NB4 (cell line): ENCODE data around the gene ABCC11.

Experiments used
- DNase-seq: peaks from one replicate; pipeline ENCODE4 v3.0.0; 2010; ENCODE audit warnings: low read depth
- H3K4me3 ChIP-seq: one replicate; pipeline ENCODE4 v1.5.1; 2011; ENCODE audit warnings: mild to moderate bottlenecking, low read depth, low read length, moderate library complexity
- MYC ChIP-seq: IDR thresholded peaks from 2 replicates; pipeline ENCODE4 v1.6.1; 2011; ENCODE audit warnings: low read depth, low read length
- POLR2A ChIP-seq: IDR thresholded peaks from 2 replicates; pipeline ENCODE4 v1.6.1; 2011; ENCODE audit warnings: mild to moderate bottlenecking; ENCODE audit not compliant: insufficient read length; ENCODE audit errors: extremely low read depth
- TF ChIP-seq, protein P1 (sequence below): IDR thresholded peaks from 2 replicates; pipeline ENCODE4 v1.6.1; 2011; ENCODE audit warnings: low read depth, low read length
- TF ChIP-seq, protein P2 (sequence below): IDR thresholded peaks from one replicate; pipeline ENCODE4 v1.5.1; 2012; ENCODE audit warnings: low read depth, low read length

The ABCC11 gene

DNA sequence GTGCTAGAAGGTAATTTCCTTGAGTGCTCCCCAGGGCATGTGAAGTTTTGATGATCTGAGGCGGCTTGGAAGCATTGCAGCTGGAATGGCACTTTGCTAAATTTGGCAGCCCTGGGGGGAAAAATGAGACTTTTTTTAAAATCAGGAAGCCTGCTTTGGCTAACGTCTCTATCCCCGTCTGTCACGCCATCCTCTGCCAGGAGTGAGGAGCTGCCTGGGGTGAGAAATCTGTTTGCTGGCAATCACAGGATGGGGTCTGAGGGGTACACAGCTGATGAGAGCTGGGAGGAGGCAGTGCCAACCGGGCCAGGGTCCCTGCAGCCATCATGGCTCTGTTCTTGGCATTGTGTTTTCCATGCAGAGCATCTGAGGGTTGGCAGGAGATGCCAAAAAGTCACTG lies 93.6 kb downstream of the ABCC11 start:
- H3K4me3 ChIP-seq, result no peak overlapping the region
- TF ChIP-seq MYC (no peak), POLR2A (no peak)
- TF ChIP-seq, protein P1, sequence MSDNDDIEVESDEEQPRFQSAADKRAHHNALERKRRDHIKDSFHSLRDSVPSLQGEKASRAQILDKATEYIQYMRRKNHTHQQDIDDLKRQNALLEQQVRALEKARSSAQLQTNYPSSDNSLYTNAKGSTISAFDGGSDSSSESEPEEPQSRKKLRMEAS, result no peak
- DNase-seq, result no peak

DNA sequence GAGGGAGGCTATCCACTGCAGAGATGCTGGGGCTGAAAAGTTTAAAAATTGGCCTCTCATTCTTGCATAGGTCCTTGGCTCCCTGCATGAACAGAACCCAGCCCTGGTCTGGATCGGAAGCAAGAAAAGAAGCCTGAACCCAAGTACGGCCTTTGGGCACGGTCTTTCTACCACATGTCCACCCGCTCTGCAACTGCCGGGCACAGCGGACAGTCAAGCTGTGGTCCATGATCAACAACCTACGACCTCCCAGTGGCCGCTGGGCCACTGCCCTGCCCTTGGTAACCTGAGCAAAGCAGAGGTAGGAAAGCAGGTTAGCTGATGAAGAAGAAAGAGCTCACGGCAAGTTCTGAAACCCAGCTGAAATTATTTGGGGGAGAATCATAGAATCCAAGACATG lies 95.1 kb downstream of the ABCC11 start:
- TF ChIP-seq, protein P1, result no peak
- TF ChIP-seq POLR2A, result no peak
- TF ChIP-seq, protein P2, sequence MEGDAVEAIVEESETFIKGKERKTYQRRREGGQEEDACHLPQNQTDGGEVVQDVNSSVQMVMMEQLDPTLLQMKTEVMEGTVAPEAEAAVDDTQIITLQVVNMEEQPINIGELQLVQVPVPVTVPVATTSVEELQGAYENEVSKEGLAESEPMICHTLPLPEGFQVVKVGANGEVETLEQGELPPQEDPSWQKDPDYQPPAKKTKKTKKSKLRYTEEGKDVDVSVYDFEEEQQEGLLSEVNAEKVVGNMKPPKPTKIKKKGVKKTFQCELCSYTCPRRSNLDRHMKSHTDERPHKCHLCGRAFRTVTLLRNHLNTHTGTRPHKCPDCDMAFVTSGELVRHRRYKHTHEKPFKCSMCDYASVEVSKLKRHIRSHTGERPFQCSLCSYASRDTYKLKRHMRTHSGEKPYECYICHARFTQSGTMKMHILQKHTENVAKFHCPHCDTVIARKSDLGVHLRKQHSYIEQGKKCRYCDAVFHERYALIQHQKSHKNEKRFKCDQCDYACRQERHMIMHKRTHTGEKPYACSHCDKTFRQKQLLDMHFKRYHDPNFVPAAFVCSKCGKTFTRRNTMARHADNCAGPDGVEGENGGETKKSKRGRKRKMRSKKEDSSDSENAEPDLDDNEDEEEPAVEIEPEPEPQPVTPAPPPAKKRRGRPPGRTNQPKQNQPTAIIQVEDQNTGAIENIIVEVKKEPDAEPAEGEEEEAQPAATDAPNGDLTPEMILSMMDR, result no peak
- TF ChIP-seq MYC, result no peak
- DNase-seq, result no peak
- no peak overlapping the region for H3K4me3 ChIP-seq

DNA sequence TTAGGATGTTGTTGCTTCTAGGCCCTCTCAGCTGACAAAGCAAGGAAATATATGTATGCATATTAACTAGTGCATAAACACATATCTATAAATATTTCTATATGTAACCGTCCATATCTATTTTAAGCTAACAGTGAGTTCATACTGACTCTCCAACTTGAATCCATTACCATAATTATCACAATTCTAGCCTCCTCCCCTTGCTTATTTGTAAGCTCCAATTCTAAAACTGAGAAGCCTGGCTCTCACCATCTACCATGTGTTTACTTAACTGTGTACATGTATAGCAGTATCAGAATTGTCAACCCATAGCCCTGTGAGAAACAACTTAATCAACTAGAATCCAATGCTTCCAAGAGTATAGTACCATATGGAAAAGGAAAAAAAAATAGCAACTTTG lies 96.6 kb downstream of the ABCC11 start:
- no peak overlapping the region for H3K4me3 ChIP-seq
- TF ChIP-seq, protein P2, result no peak
- TF ChIP-seq, protein P1, result no peak
- no peak for TF ChIP-seq POLR2A
- DNase-seq, result no peak

DNA sequence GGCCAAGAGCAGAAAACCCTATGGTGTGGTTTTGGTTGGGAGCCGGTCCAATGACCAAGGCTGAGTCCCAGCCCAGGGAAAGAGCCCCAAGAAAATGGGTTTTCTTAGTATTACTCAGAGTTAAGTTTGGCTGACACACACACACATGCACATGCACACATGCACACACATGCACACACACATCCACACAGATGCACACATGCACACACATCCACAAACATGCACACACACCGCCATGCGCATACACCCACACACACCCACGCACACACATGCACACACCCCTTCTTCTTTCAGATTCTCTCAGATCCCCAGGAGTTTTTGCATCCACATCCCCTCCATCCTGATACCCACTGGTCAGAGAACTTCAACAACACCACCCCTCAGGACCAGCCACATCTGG lies 100.6 kb downstream of the ABCC11 start:
- TF ChIP-seq, protein P1, result no peak
- TF ChIP-seq POLR2A, result no peak
- TF ChIP-seq MYC, result no peak
- TF ChIP-seq, protein P2, result no peak
- no peak for DNase-seq
- H3K4me3 ChIP-seq, result no peak overlapping the region

DNA sequence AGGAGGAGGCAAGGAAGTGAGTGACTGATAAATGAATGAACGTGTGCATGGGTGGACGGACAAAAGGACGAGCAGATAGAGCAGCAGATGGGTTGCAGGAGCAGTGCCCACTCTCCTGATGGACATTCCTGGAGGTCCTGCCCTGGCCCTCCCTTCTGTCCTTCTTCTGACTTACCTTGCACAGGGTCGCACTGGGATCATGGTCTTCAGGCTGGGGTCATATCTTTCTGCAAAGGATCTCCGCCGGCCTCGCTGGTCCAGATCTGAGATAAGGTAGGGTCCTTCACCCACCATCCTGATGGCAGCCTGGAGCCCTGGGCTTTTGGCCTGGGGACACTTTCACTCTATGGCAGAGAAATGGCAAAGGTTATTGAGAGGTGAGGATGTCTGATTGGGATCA lies 101.2 kb downstream of the ABCC11 start:
- DNase-seq, result no peak
- no peak for TF ChIP-seq MYC
- TF ChIP-seq, protein P2, result no peak
- TF ChIP-seq POLR2A, result no peak
- TF ChIP-seq, protein P1, result no peak
- H3K4me3 ChIP-seq, result no peak overlapping the region

DNA sequence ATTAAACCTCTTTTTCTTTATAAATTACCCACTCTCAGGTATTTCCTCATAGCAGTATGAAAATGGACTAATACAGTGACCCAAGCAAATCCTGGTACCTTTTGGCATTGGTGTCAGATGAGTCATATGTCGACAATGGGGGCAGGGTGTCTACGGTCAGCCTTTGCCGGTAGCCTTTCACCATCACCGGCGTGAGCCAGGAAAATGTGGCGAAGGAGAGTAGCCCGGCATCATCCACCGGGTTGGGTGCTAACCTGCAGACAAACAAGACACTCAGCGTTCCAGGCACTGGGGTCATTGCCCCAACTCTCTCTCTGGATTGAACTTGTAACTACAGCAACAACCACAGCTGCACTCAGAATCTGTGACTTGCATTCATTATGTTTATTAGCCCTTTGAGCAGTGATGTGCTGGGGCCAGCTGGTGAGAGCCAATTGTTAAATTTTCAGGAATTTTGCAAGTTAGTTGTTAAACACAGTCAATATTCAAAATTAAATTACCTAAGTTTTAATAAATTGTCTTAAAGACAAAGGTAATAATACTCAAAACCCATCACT lies 103.4 kb downstream of the ABCC11 start:
- TF ChIP-seq, protein P1, result no peak
- no peak overlapping the region for H3K4me3 ChIP-seq
- DNase-seq, result no peak
